ENCODE measurements around the gene DEDD.

DNA sequence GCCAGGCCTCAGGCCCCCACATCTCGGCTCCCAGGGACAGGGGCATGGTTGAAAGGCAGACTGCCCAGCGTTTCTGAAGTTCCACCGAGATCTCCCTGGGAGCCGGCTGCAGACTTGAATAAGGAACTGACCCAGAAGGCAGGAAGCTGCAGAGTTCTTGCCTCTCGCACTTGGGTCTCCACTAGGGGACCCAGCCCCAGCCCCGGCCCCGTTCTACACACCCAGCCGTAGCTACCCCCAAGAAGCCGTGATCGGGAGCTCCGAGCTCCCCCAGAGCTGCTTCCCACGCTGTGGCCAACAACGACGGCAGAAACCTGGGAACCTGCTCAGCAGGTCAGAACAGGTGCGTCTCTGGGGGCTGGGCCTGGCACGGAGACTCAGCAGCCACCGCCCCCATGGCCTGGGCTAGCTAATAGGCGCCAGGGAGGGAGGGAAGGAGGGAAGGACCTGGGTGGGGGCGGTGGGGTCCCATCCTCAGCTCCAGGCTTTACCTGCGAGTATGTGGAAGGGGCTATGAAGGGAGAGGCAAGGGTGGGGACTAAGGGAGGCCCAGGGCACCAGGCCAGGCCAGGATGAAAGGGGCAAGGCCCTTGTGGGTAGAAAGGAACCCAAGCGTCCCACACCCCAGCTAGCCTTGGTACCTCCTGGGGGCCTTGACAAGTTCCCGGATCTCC lies 43.1 kb downstream of the DEDD start, which contains the start of gene NECTIN4:
- TF ChIP-seq POLR2A (IDR thresholded peaks at IDR 0.05; ENCODE audit: low read depth, low read length) (no peak), POLR2AphosphoS5 (IDR thresholded peaks at IDR 0.05; ENCODE audit: low read depth, low read length) (no peak), TAF1 (IDR thresholded peaks at IDR 0.05; ENCODE audit: borderline replicate concordance, low read depth, low read length) (no peak)
